Activated naive CD8-positive, alpha-beta T cell treated with anti-CD3 and anti-CD28 coated beads, Interleukin-2, amount 50 U/mL, for 16 hours (primary cell): Measurements from ENCODE around the gene OTUD3.
"Not testable (repeated sequence)": the region's sequence is repeated elsewhere in the genome, so short reads cannot be mapped to it uniquely, and the experiment has no call there.

Experiments
- DNase-seq: peaks from one replicate; pipeline ENCODE4 v3.0.0-alpha.2; 2020; ENCODE audit warnings: low read depth, low spot score

OTUD3 gene

DNA sequence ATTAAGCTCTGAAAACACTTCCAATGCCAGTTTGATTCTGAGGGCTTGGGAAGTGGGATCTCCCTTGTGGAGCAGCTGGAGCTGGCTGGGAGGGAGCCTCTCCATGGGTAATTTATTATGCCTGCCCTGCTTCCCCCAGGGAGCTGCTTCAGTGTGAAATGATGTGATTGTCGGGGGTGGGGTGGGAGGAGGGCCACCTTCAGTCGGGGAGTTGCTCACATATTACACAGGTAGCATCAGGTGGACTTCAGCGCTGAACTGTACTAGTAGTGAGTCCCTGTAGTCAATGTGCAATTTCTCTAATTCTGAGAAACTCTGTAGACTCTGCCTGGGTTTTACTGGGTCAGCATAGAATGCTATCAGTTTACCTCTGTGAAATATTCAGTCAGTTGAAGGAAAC, 28.5 kb downstream of the OTUD3 start:
- DNase-seq: no peak

DNA sequence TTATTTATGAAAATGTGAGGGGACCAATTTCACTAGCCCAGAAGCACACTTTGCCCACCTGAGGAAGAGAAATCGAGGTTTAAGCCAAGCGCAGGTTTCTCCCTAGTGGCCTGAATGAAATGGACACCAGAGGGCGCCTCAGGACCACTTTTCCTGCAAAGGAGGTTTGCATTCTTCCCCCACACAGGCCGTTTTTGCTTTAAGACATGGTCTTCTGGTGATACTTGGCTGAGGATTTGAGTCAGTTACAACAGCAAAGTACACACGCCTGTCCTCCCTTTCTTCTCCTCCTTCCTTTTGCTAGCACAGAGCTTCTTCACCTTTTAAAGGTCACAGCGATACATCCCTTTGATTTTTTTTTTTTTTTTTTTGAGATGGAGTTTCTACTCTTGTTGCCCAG, 35.9 kb downstream of the OTUD3 start:
- DNase-seq: peak; percentile 75

GRCh38 chr1:19920132-19920710, 38.0 kb downstream of the OTUD3 start:
- no peak for DNase-seq

DNA sequence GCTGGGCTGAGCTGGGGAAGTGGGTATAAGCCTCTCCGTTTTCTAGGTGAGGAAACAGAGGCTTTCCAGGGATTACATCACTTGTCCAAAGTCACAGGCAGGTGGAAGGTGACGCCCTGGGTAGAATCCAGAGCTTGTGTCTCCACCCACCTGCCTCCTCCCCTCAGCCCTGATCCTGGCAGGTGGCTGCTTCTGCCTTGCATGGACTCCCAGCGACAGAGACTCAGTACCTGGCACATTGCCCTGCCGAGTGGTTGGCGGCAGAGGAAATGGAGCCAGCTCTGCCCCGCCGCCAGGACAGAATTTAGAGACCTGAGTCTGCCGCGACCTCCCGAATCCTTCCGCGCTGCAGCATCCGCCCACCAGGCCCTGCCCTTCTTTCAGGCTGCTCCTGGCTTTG, 39.1 kb downstream of the OTUD3 start:
- DNase-seq: no peak

GRCh38 chr1:19922015-19922688, 40.0 kb downstream of the OTUD3 start:
- DNase-seq: no peak

- no peak for DNase-seq
Observed at GRCh38 chr1:19923137-19923952, 41.1 kb downstream of the OTUD3 start, which contains the start of gene PLA2G2E. TSS of gene PLA2G2E (minus strand) at chr1:19923617. CDS start at chr1:19923559, 58 bp downstream.

DNA sequence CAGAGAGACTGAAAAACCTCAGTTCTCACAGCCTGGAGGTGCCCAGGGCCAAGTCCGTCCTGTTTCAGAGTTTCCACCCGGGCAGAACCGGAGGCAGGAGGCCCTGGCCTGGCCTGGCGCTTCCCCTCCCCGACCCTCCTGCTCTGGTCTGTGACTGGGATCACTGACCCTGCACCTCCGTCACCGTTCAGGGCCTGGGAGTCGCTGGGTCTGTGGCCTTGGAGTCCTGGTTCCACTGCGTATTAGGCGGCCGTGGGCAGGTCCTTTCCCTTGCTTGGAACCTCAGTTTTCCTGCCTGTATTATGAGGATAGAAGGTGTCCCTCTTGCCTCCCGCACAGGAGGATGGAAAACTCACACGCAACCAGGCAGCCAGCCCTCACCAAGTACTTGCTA, 41.8 kb downstream of the OTUD3 start:
- DNase-seq: no peak

DNA sequence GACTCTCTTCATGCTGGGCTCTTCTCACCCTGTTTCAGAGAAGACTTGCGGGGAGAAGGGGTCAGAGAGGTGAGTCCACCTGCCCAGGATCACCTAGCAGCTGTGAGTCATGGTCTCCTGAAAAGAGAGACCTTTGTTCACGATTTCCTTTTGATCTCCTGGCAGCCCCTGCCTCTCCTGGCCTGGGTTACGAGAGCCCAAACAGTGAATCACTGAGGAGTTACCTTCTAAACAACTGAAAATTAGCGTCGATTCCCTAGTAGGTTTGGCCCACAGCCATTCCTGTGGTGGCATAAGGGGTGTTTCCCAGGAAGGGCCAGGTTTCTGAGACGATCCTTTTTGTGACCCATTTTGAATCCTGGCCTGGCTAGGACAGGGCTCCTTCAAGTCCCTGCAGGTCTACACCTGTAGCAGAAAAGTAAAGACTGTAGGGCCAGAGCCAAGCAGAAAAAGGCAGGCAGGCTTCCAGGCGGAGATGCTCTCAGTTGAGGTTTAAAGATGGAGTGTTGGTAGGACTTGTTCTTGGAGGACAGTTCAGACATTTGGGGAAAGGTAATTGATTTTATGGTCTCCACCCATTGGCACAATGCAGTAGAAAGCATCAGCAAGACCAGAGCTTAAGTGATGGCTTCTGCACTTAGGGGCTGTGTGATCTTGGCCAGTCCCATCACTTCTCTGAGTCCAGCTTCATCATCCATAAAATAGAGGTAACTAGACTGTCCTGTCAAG, 43.3 kb downstream of the OTUD3 start:
- DNase-seq: no peak

DNA sequence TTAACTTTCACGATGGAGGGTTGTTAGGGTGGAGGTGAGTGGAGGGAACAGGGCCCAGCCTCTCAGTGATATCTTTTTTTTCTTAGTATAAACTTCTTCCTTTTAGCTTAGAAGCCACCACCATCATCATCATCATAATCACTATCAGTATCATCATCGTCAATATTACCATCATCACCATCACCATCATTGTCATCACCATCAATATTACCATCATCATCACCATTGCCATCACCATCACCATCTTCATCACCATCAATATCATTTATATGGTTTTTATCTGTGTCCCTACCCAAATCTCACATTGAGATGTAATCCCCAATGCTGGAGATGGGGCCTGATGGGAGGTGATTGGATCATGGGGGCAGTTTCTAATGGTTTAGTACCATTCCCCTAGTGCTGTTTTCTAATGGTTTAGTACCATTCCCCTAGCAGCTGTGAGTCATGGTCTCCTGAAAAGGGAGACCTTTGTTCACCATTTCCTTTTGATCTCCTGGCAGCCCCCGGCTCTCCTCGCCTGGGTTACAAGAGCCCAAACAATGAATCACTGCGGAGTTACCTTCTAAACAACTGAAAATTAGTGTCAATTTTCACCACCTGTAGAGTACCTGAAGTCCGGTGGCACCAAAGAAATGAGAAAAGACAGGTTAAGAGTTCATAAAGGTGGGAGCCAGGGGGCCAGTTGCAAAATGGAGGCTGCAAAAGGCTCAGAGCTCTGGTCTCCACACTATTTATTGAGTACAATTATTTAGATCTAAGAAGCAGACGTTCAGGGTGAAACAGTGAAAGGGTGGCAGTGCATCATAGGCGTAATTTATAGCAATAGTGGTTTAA, 44.3 kb downstream of the OTUD3 start:
- no peak for DNase-seq

DNA sequence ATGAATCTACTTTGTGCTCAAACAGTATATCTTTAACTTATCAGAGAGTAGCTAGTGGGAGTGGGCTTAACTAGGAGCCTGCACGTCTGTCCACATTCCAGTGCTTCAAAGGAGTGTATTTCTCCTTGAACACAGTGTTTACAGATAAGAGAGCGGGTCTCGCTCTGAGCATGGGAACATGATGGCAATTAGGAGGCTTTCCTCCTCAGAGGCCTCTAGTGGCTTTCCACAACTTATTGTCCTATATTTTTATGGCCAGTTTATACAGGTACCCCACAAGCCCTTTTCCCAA, 44.9 kb downstream of the OTUD3 start:
- DNase-seq: not testable (repeated sequence)

DNA sequence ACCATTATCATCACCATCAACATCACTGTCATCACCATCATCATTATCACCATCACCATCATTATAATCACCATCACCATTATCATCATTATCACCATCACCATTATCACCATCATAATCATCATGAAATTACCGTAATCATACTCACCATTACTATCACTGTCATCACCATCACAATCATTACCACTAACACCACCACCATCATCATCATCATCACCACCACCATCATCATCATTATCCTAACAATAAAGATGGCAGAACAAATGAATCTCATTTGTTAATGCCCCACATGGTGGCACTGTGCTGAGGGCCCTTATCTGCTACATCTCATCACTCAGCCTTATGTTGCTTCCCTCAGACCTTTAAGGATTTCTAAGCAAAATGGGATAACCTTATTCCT, 50.7 kb downstream of the OTUD3 start:
- no peak for DNase-seq

- no peak for DNase-seq
Observed at GRCh38 chr1:19934336-19934735, 52.1 kb downstream of the OTUD3 start.

DNA sequence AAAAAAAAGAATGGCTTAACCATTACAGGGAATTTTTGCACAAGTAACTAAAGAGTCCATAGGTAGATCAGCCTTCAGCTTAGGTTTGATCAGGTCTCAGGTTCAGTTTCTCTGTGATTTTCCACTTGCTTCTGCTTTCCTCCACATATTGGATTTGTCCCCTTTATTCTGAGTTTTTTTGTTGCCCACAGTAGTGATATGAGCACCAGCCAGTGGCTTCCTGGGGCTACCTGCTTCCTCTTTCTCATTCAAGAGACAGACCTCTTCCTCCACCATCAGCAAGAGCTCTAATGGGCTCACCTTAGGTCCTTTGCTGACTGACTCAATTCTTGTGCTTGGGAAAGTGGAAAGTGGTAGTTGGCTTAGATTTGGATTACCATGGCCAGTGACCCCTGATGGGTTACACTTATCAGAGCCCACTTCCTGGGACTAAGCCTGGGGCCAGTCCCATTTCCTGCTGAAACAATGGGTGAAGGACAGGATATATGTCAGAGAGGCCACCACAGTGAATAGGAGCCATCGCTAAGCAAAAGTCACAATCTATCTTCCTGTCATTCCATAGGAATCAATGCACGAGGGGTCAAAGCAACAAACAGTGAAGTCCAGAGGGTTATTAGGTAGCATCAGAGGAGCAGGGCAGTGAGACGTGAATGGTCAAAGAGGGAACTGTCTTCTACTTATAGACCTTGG, 54.0 kb downstream of the OTUD3 start:
- no peak for DNase-seq

GRCh38 chr1:19938472-19938871, 56.3 kb downstream of the OTUD3 start:
- no peak for DNase-seq

DNA sequence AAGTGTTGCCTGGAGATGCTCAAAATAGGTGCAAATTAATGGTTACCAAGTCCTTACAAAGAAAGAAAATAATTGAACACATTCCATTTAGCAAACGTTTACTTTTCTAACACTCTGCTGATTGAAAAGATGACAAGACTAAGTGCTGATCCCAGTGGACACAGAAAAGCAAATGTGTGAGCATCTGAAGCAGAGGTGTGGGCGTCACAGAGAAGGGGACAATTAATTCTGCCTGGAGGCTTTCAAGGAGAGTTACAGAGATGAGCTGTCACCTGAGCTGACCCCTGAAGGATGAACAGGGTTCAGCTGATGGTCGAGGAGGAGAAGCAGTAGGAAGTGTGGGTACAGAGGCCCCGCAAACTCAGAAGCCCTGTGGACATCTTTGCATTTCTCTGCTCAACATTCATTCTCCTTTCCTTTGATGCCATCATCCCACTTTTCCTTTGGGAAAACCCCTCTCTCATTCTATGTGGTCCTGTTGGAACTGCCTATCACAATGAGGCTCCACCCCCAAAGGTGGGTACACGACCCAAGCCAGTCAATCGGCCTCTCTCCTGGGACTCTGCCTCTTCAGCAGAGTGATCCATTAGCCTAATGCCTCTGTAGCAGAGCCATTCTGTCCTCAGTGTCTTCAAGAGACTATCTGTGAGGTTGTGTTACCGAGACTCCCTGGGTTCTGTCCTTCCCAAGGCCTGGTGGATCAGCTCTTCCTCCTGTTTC, 58.5 kb downstream of the OTUD3 start:
- DNase-seq: no peak

- no peak for DNase-seq
Observed at GRCh38 chr1:19941206-19941568, 59.0 kb downstream of the OTUD3 start.

- DNase-seq: no peak
Observed at GRCh38 chr1:19942088-19942487, 59.9 kb downstream of the OTUD3 start.

DNA sequence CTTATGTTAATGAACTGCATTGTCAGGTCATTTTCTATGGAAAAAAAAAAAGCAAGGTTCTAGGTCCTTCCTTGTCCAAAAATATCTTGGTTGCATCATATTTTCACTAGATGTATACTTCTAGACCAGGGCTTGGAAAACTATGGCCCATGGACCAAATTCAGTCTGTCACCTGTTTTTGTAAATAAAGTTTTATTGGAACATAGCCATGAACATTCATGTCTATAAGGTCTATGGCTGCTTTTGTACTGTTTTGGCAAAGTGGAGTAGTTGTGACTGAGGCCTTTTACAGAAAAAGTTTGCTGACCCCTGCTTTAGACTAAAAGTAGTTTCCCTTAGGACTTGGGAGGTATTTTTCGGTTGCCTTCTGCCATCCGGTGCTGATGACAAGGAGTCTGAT, 60.5 kb downstream of the OTUD3 start:
- DNase-seq: no peak

- DNase-seq: no peak
Observed at GRCh38 chr1:19945914-19946313, 63.7 kb downstream of the OTUD3 start.

GRCh38 chr1:19946331-19946751, 64.1 kb downstream of the OTUD3 start:
- DNase-seq: no peak
